H9 (cell line): ENCODE measurements around the gene BTD. TPM values are rescaled to one million over a fixed set of nuclear protein-coding genes. Genes with fewer than 3 reads are reported as not detected.

ENCODE experiments used
- DNase-seq: peaks from one replicate; pipeline ENCODE4 v3.0.0-alpha.2; 2017
- H2AFZ ChIP-seq: one replicate; pipeline ENCODE4 v1.6.1; 2013; ENCODE audit warnings: mild to moderate bottlenecking, low read length, control low read depth, moderate library complexity
- H2AK5ac ChIP-seq: 2 replicates; pipeline ENCODE4 v1.6.1; 2013; ENCODE audit warnings: low read length, control low read depth, mixed read lengths; ENCODE audit not compliant: insufficient read length
- H2BK120ac ChIP-seq: one replicate; pipeline ENCODE4 v1.6.1; 2013; ENCODE audit warnings: low read depth, mild to moderate bottlenecking, low read length, control low read depth, inconsistent platforms; ENCODE audit not compliant: poor library complexity, severe bottlenecking
- H2BK12ac ChIP-seq: 2 replicates; pipeline ENCODE4 v1.6.1; 2013; ENCODE audit warnings: low read length, control low read depth, mixed read lengths, low read depth; ENCODE audit not compliant: insufficient read length
- H2BK15ac ChIP-seq: 2 replicates; pipeline ENCODE4 v1.6.1; 2013; ENCODE audit warnings: low read depth, low read length, control low read depth
- H2BK20ac ChIP-seq: one replicate; pipeline ENCODE4 v1.6.1; 2013; ENCODE audit warnings: low read depth, mild to moderate bottlenecking, low read length, control low read depth, inconsistent platforms; ENCODE audit not compliant: poor library complexity, severe bottlenecking
- H2BK5ac ChIP-seq: 2 replicates; pipeline ENCODE4 v1.6.1; 2013; ENCODE audit warnings: low read length, control low read depth, mixed read lengths; ENCODE audit not compliant: insufficient read length
- H3K14ac ChIP-seq: 2 replicates; pipeline ENCODE4 v1.6.1; 2013; ENCODE audit warnings: low read length, control low read depth; ENCODE audit not compliant: insufficient read depth
- H3K18ac ChIP-seq: 2 replicates; pipeline ENCODE4 v1.6.1; 2013; ENCODE audit warnings: low read depth, mild to moderate bottlenecking, mixed read lengths, low read length, control low read depth; ENCODE audit not compliant: insufficient read length
- H3K23ac ChIP-seq: 2 replicates; pipeline ENCODE4 v1.6.1; 2013; ENCODE audit warnings: low read length, control low read depth, mixed read lengths, low read depth; ENCODE audit not compliant: insufficient read length
- H3K23me2 ChIP-seq: 2 replicates; pipeline ENCODE4 v1.6.1; 2013; ENCODE audit warnings: low read depth, mild to moderate bottlenecking, mixed read lengths, low read length, control low read depth; ENCODE audit not compliant: insufficient read length, poor library complexity, severe bottlenecking
- H3K27ac ChIP-seq: 2 replicates; pipeline ENCODE4 v1.5.1; 2013; ENCODE audit warnings: low read length, control low read depth, mixed read lengths, low read depth; ENCODE audit not compliant: insufficient read length
- H3K27me3 ChIP-seq: 2 replicates; pipeline ENCODE4 v1.6.1; 2013; ENCODE audit warnings: low read length, control low read depth, inconsistent platforms; ENCODE audit not compliant: insufficient read depth
- H3K4ac ChIP-seq: 2 replicates; pipeline ENCODE4 v1.6.1; 2013; ENCODE audit warnings: low read depth, mild to moderate bottlenecking, control low read depth, inconsistent platforms, low read length, moderate library complexity
- H3K4me1 ChIP-seq: 2 replicates; pipeline ENCODE4 v1.6.1; 2013; ENCODE audit warnings: low read length, control low read depth, inconsistent platforms; ENCODE audit not compliant: insufficient read depth
- H3K4me2 ChIP-seq: 2 replicates; pipeline ENCODE4 v1.6.1; 2013; ENCODE audit warnings: low read length, control low read depth, mixed read lengths; ENCODE audit not compliant: insufficient read length, insufficient read depth
- H3K56ac ChIP-seq: 2 replicates; pipeline ENCODE4 v1.6.1; 2013; ENCODE audit warnings: low read depth, mild to moderate bottlenecking, mixed read lengths, low read length, control low read depth; ENCODE audit not compliant: insufficient read length
- H3K79me1 ChIP-seq: 2 replicates; pipeline ENCODE4 v1.6.1; 2013; ENCODE audit warnings: low read depth, mild to moderate bottlenecking, moderate library complexity, low read length, control low read depth, inconsistent platforms; ENCODE audit not compliant: insufficient read depth, poor library complexity, severe bottlenecking
- H3K79me2 ChIP-seq: 2 replicates; pipeline ENCODE4 v1.6.1; 2013; ENCODE audit warnings: low read length, control low read depth, inconsistent platforms; ENCODE audit not compliant: insufficient read depth
- H3K9ac ChIP-seq: 2 replicates; pipeline ENCODE4 v1.6.1; 2013; ENCODE audit warnings: low read length, control low read depth, mixed read lengths; ENCODE audit not compliant: insufficient read length; ENCODE audit errors: extremely low read depth
- H3K9me3 ChIP-seq: one replicate; pipeline ENCODE4 v1.6.1; 2013; ENCODE audit warnings: low read depth, low read length, inconsistent platforms; ENCODE audit not compliant: control insufficient read depth
- H3T11ph ChIP-seq: one replicate; pipeline ENCODE4 v1.6.1; 2013; ENCODE audit warnings: mild to moderate bottlenecking, low read length, control low read depth, inconsistent platforms
- H4K20me1 ChIP-seq: one replicate; pipeline ENCODE4 v1.6.1; 2013; ENCODE audit not compliant: control insufficient read depth, insufficient read length, insufficient read depth
- H4K5ac ChIP-seq: 2 replicates; pipeline ENCODE4 v1.6.1; 2013; ENCODE audit warnings: low read depth, mild to moderate bottlenecking, mixed read lengths, low read length, control low read depth; ENCODE audit not compliant: insufficient read length
- H4K8ac ChIP-seq: replicated peaks from 2 replicates; pipeline ENCODE4 v1.6.1; 2013; ENCODE audit warnings: low read length, control low read depth, mixed read lengths, low read depth; ENCODE audit not compliant: insufficient read length
- H4K91ac ChIP-seq: 2 replicates; pipeline ENCODE4 v1.6.1; 2013; ENCODE audit warnings: low read depth, mild to moderate bottlenecking, moderate library complexity, mixed read lengths, low read length, control low read depth; ENCODE audit not compliant: insufficient read length
- H3K27ac Mint-ChIP-seq, 3 experiments: 2 replicates in 2 of 3; 3 replicates in 1 of 3; pipeline ENCODE4 v1.8.0; 2020 to 2021; ENCODE audit warnings: mixed read lengths in 3 of 3, mild to moderate bottlenecking in 1 of 3, moderate library complexity in 1 of 3
- H3K27me3 Mint-ChIP-seq: 2 replicates; pipeline ENCODE4 v1.8.0; 2021; ENCODE audit warnings: low read depth, mild to moderate bottlenecking, moderate library complexity, mixed read lengths
- H3K36me3 Mint-ChIP-seq, 3 experiments: 2 replicates in 2 of 3; 3 replicates in 1 of 3; pipeline ENCODE4 v1.8.0; 2020 to 2021; ENCODE audit warnings: low read depth in 3 of 3, mixed read lengths in 3 of 3; ENCODE audit not compliant: insufficient read depth in 1 of 3
- H3K4me1 Mint-ChIP-seq, 2 experiments: 2 replicates each; pipeline ENCODE4 v1.8.0; 2020; ENCODE audit warnings: mixed read lengths in 2 of 2
- H3K4me3 Mint-ChIP-seq, 2 experiments: 2 replicates in 1 of 2; 3 replicates in 1 of 2; pipeline ENCODE4 v1.8.0; 2020 to 2021; ENCODE audit warnings: mild to moderate bottlenecking in 2 of 2, mixed read lengths in 2 of 2, moderate library complexity in 1 of 2
- H3K9me3 Mint-ChIP-seq, 2 experiments: 2 replicates in 1 of 2; 3 replicates in 1 of 2; pipeline ENCODE4 v1.8.0; 2020; ENCODE audit warnings: mild to moderate bottlenecking in 2 of 2, mixed read lengths in 2 of 2, moderate library complexity in 1 of 2
- CTCF ChIP-seq: fragments of 200-600 bp; sonication (generic); conservative IDR thresholded peaks from 3 replicates; pipeline ENCODE4 v1.8.0; 2021; ENCODE audit warnings: antibody characterized with exemption, mild to moderate bottlenecking
- WGBS: extraction: QIAGEN DNeasy Blood & Tissue Kit; methylation state at CpG from one replicate; pipeline ENCODE4 v1.1.7; 2013; ENCODE audit warnings: missing lambda C conversion rate, low lambda C conversion rate, mixed read lengths; ENCODE audit not compliant: insufficient read length; ENCODE audit errors: extremely low coverage; 5-methylcytosine and 5-hydroxymethylcytosine counted together
- total RNA-seq: library from RNA; stranded (reverse); gene quantifications from 2 replicates; pipeline ENCODE4 v1.2.1, GENCODE V29; 2021

The BTD gene
- total RNA-seq, 1 experiment from 2014 or later, result 21.5 TPM

- no peak overlapping the region for H3K4ac ChIP-seq
- no peaks in the 10 kb centered on the region for H3K9me3 ChIP-seq
- H3K9ac ChIP-seq, result no peak overlapping the region
- Mint-ChIP-seq H3K27ac (no peak overlapping the region), H3K4me1 (no peaks in the 10 kb centered on the region), H3K4me3 (no peak overlapping the region), H3K36me3 (peaks cover 7 to 40% (median 31%) of the 10 kb centered on the region in 3 experiments; a peak in 6 of 7 replicates), H3K9me3 (no peaks in the 10 kb centered on the region), H3K27me3 (no peaks in the 10 kb centered on the region)
- DNase-seq, result no peak
- H3K4me2 ChIP-seq, result no peak overlapping the region
- no peak overlapping the region for H4K5ac ChIP-seq
- no peak overlapping the region for H3K27ac ChIP-seq
- H3K79me2 ChIP-seq, result no peaks in the 10 kb centered on the region
- H3K18ac ChIP-seq, result no peak overlapping the region
- H4K91ac ChIP-seq, result no peak overlapping the region
- no peak overlapping the region for H2BK15ac ChIP-seq
- TF ChIP-seq CTCF, result no peak
- H4K8ac ChIP-seq, result no peak overlapping the region
- no peak overlapping the region for H3K23ac ChIP-seq
- WGBS, result no CpG with 5 or more reads among the region's 3 CpGs
- no peak overlapping the region for H3K14ac ChIP-seq
- H3K27me3 ChIP-seq, result no peaks in the 10 kb centered on the region
- no peak overlapping the region for H2AFZ ChIP-seq
- no peak overlapping the region for H2AK5ac ChIP-seq
- no peaks in the 10 kb centered on the region for H3K79me1 ChIP-seq
- no peak overlapping the region for H3K56ac ChIP-seq
- no peak overlapping the region for H2BK120ac ChIP-seq
- H3K4me1 ChIP-seq, result no peaks in the 10 kb centered on the region
- no peak overlapping the region for H3T11ph ChIP-seq
- no peak overlapping the region for H2BK12ac ChIP-seq
- H3K23me2 ChIP-seq, result no peaks in the 10 kb centered on the region
- H2BK5ac ChIP-seq, result no peak overlapping the region
- no peaks in the 10 kb centered on the region for H4K20me1 ChIP-seq
- no peak overlapping the region for H2BK20ac ChIP-seq
Measured at GRCh38 chr3:15576475-15576874, 25.1 kb upstream of the BTD start.
